Muscle of back (tissue), 10 donors: ENCODE data around the gene GID8. TPM values are rescaled to one million over a fixed set of nuclear protein-coding genes. Genes with fewer than 3 reads are reported as not detected.

Experiments
- polyA plus RNA-seq, 10 donors: library from polyadenylated mRNA; unstranded; fragments of 120-200 nt; gene quantifications; one replicate each; pipeline ENCODE4 v1.2.1, GENCODE V29; 2013; ENCODE audit not compliant: insufficient read length in 10 of 10

GID8 gene
- polyA plus RNA-seq, 10 donors, result 26.7 to 38.5 (median 30.6) TPM

Other genes starting within 250 kb of the GID8 start
- gene NTSR1, start 229.3 kb upstream of the GID8 start, polyA plus RNA-seq, result under 1 TPM; 0.07 to 0.25 (median 0.11) TPM
- gene MRGBP, start 141.7 kb upstream of the GID8 start, polyA plus RNA-seq, result 10 to 100 TPM in 3 of 10 donors, 1 to 10 TPM in 7; 7.7 to 13.2 (median 9.4) TPM
- 10 to 100 TPM; 11.2 to 26.9 (median 16.0) TPM for gene OGFR, start 133.3 kb upstream of the GID8 start, polyA plus RNA-seq
- 10 to 100 TPM in 5 of 10 donors, 1 to 10 TPM in 5; 6.2 to 21.9 (median 11.0) TPM for gene COL9A3, start 121.1 kb upstream of the GID8 start, polyA plus RNA-seq
- 10 to 100 TPM in 5 of 10 donors, 1 to 10 TPM in 5; 7.0 to 14.2 (median 9.8) TPM for gene TCFL5, start 76.3 kb upstream of the GID8 start, polyA plus RNA-seq
- 10 to 100 TPM; 32.9 to 42.2 (median 35.2) TPM for gene DIDO1, start 11.6 kb upstream of the GID8 start, polyA plus RNA-seq
- gene SLC17A9, start 14.6 kb downstream of the GID8 start, polyA plus RNA-seq, result 1 to 10 TPM in 6 of 10 donors, under 1 TPM in 4; 0.62 to 2.9 (median 1.1) TPM
- gene BHLHE23, start 68.8 kb downstream of the GID8 start, polyA plus RNA-seq, result under 1 TPM in 1 of 10 donors, not detected in 9; 0.16 TPM